Epithelial cell of esophagus (primary cell): ENCODE data around the gene BRDT.

Source experiments
- DNase-seq: peaks from one replicate; pipeline ENCODE4 v3.0.0; 2010; ENCODE audit warnings: low read depth
- H3K4me3 ChIP-seq: 2 replicates; pipeline ENCODE4 v1.5.1; 2011; ENCODE audit warnings: mild to moderate bottlenecking, low read length, control low read depth
- TF ChIP-seq, protein P1 (sequence below): IDR thresholded peaks from 2 replicates; pipeline ENCODE4 v1.5.1; 2011; ENCODE audit warnings: low read depth, mild to moderate bottlenecking, low read length, control low read depth, inconsistent platforms; ENCODE audit not compliant: insufficient read depth; ENCODE audit errors: missing control alignments

Gene BRDT

DNA sequence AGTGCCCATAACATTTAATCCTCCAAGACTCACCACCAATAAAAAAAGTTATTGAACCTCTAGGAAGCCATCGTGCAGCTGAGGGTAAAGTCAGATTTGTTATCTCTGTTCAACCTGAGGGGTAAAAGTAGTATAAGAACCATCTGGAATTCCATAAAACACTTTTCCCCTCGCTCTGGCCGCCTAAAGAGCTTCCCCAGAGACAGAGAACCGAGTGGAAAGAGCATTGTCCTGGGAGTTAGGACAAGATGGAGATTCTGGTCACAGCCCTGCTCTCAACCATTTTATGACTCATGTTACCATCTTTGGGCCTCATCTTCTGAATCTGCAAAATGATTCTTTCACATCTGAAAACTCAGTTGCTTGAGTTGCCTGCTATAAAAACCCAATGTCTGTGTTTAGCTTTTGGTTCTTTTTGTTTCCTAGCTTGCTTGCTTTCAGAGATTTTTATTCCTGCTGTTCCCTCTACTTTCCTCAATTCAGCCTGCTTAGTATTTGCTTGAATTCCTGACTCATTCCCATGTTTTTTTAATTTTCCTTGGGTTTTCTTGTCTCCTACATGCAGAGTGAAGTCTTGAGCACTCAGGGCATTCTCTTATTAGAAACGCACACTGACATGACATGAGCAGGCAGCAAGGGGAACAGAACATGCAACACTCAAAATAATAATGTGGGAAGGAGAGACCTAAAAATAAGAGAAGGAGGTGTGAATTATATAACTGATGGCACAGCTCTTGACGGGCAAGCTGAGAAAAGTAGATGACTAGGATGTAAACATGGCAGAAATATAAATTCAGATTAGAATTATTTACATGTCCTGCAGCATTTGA, 82.3 kb downstream of the BRDT start:
- TF ChIP-seq, protein P1, sequence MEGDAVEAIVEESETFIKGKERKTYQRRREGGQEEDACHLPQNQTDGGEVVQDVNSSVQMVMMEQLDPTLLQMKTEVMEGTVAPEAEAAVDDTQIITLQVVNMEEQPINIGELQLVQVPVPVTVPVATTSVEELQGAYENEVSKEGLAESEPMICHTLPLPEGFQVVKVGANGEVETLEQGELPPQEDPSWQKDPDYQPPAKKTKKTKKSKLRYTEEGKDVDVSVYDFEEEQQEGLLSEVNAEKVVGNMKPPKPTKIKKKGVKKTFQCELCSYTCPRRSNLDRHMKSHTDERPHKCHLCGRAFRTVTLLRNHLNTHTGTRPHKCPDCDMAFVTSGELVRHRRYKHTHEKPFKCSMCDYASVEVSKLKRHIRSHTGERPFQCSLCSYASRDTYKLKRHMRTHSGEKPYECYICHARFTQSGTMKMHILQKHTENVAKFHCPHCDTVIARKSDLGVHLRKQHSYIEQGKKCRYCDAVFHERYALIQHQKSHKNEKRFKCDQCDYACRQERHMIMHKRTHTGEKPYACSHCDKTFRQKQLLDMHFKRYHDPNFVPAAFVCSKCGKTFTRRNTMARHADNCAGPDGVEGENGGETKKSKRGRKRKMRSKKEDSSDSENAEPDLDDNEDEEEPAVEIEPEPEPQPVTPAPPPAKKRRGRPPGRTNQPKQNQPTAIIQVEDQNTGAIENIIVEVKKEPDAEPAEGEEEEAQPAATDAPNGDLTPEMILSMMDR, result no peak
- H3K4me3 ChIP-seq, result no peak overlapping the region
- no peak for DNase-seq

DNA sequence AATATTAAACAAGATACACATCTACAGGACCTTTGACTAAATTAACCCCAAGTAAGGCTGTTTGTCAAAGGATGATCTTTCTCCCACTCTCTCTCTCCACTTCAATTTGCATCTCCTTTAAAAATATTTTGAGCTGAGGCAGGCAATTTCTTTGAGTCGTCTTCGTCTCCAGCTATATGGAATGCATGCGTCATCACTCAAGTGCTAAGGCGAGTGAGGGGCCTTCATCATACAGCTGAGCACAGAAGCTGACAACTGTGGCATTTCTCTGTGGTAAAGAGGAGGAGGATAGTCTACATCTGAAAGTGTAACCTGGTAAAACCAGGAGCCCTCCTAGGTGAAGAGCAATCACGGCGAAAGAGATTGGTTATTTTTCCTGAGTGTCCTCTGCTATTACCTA, 88.2 kb downstream of the BRDT start:
- TF ChIP-seq, protein P1, result no peak
- H3K4me3 ChIP-seq, result no peak overlapping the region
- peak; percentile 7 for DNase-seq

DNA sequence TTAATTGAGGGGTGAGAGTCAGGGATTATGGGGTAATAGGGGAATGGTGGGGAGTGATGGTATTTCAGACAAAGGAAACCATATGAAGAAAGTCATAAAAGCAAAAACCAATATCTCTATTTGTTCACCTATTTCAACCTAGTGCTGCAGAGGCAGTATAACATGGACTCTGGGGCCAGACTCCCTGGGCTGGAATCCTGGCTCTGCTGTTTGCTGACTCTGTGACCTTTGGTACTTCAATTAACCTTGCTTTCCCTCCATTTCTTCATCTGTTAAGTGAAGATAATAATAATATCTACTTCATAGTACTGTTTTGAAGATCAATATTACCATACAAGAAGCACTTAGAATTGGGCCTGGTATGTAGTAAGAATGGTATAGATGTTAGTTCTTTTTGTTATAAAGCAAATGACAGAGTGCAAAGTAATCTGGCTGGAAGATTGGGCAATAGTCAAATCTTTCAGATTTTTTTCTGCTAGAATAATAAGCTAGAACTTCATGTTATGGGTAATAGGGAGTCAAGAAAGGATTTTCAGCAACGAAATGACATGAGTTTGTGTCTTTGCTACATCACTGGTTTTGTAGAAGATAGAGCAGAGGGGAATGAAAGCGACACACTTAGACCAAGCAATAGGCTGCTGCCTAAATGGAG, 89.6 kb downstream of the BRDT start:
- TF ChIP-seq, protein P1, result no peak
- no peak overlapping the region for H3K4me3 ChIP-seq
- DNase-seq, result no peak

DNA sequence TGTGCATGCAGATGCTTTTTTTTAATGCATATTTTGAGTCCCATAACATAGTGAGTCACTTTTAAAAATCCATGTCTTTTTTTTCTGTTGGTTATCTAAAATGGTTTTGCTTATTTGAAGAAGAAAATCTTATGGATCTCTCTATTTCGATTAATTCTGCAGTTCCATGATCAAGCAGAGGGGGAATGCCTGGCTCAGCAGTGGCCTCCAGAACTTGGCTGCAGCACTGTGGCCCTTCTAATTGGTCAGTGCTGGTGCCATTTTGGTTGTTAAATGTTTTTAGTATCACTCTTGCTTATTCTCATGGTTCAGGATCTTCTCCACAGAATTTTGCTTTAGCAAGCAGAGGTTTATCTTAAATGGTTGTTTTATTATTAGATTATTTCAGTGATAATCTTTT, 91.8 kb downstream of the BRDT start:
- TF ChIP-seq, protein P1, result no peak
- DNase-seq, result no peak
- no peak overlapping the region for H3K4me3 ChIP-seq

DNA sequence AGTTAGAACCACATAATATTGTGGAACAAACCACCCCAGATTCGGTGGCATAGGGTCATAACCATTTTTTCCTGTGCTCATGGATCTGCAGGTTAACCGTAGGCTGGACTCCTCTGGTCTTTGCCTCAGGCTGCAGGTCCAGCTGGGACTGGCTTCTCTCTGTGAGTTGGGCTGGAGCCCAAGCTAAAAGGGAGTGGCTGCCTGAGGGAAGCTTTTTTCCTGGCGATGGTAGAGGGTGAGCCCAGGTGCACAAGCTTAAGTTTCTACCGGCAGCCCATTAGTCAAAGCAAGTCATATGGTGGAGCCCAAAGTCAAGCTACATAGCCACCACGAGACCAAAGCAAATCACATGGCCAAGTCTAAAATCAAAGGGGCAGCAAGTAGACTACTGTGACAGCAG, 94.4 kb downstream of the BRDT start:
- no peak overlapping the region for H3K4me3 ChIP-seq
- DNase-seq, result peak; percentile 41
- TF ChIP-seq, protein P1, result no peak

DNA sequence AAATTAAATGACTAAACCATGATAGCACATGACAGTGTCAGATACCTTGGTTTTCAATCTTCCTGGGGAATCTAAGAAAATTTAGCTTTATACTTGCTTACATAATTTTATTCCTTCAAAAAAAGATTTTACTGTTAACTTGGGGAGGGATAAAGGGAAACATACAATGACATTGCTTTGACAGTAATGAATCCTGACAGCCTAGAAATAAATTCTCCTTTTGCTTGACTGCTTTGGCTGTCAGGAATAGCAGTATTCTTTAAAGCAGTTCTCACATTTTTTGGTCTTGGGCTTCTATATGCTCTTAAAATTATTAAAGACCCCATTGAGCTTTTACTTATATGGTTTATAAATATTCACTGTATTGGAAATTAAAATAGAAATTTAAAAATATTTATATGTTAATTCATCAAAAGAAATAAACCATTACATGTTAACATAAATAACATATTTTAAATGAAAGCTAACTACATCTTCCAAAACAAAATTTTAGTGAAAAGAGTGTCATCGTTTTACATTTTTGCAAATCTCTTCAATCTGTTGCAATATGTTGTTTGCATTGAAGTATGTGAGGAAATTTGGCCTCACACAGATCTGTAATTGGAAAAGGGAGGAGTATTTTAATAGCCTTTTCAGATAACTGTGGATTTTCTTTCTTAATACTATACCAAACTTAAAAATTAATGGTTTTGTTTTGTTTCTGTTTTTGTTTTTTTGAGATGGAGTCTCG, 96.7 kb downstream of the BRDT start:
- TF ChIP-seq, protein P1, result no peak
- no peak overlapping the region for H3K4me3 ChIP-seq
- DNase-seq, result no peak
